HCT116 (cell line): Measurements from ENCODE around the gene SPACA6.

Experiments
- CTCF ChIP-seq, 3 experiments: fragments of 200-600 bp in 1 of 3; sonication (generic) in 1 of 3; IDR thresholded peaks in 2 of 3; conservative IDR thresholded peaks in 1 of 3; 2 replicates each; pipeline ENCODE4 v1.5.1; 2012 to 2017; ENCODE audit warnings: low read depth in 2 of 3, low read length in 2 of 3, antibody characterized with exemption in 1 of 3, borderline replicate concordance in 1 of 3, control low read depth in 1 of 3, mild to moderate bottlenecking in 1 of 3, mixed read lengths in 1 of 3, mixed run types in 1 of 3, moderate library complexity in 1 of 3; ENCODE audit not compliant: insufficient read depth in 1 of 3
- ELF1 ChIP-seq: IDR thresholded peaks from 2 replicates; pipeline ENCODE4 v1.6.1; 2012; ENCODE audit warnings: low read depth, borderline replicate concordance
- EZH2 ChIP-seq: fragments of 200-600 bp; sonication (generic); IDR thresholded peaks from 2 replicates; pipeline ENCODE4 v1.6.1; 2017; ENCODE audit warnings: antibody characterized with exemption, mixed run types
- EZH2phosphoT487 ChIP-seq: fragments of 200-600 bp; IDR thresholded peaks from 2 replicates; pipeline ENCODE4 v1.6.1; 2018; ENCODE audit warnings: antibody characterized with exemption, borderline replicate concordance
- POLR2A ChIP-seq: IDR thresholded peaks from 2 replicates; pipeline ENCODE4 v1.7.0; 2011; ENCODE audit warnings: borderline replicate concordance; ENCODE audit not compliant: insufficient read depth, insufficient read length; ENCODE audit errors: extremely low read depth
- POLR2AphosphoS5 ChIP-seq: IDR thresholded peaks from 2 replicates; pipeline ENCODE4 v1.6.1; 2011; ENCODE audit warnings: mild to moderate bottlenecking, low read depth, low read length, moderate library complexity
- RAD21 ChIP-seq: IDR thresholded peaks from 2 replicates; pipeline ENCODE4 v1.6.1; 2012; ENCODE audit warnings: low read depth, mild to moderate bottlenecking
- SIN3A ChIP-seq: IDR thresholded peaks from 2 replicates; pipeline ENCODE4 v1.6.1; 2012; ENCODE audit warnings: low read depth
- SP1 ChIP-seq: IDR thresholded peaks from 2 replicates; pipeline ENCODE4 v1.6.1; 2012; ENCODE audit warnings: low read depth
- ZFX ChIP-seq: fragments of 450-650 bp; IDR thresholded peaks from 2 replicates; pipeline ENCODE4 v1.6.1; 2017

- TF ChIP-seq ELF1 (no peak), CTCF (IDR thresholded peaks at IDR 0.05 in 2 of 3, conservative IDR thresholded peaks at IDR 0.05 in 1 of 3; ENCODE audit: borderline replicate concordance in 1 of 3, insufficient read depth in 1 of 3, low read depth in 2 of 3, low read length in 2 of 3) (no peak), POLR2AphosphoS5 (no peak), RAD21 (no peak), POLR2A (no peak), SIN3A (no peak), ZFX (no peak), EZH2phosphoT487 (no peak), SP1 (no peak), EZH2 (no peak)
These were observed 44.8 kb downstream of the SPACA6 start for GRCh38 chr19:51737924-51738323.
